ENCODE data around the gene B3GALT4.
A peak's percentile ranks its signal among the peaks of the same experiment; 100 is the strongest.

Gene B3GALT4

DNA sequence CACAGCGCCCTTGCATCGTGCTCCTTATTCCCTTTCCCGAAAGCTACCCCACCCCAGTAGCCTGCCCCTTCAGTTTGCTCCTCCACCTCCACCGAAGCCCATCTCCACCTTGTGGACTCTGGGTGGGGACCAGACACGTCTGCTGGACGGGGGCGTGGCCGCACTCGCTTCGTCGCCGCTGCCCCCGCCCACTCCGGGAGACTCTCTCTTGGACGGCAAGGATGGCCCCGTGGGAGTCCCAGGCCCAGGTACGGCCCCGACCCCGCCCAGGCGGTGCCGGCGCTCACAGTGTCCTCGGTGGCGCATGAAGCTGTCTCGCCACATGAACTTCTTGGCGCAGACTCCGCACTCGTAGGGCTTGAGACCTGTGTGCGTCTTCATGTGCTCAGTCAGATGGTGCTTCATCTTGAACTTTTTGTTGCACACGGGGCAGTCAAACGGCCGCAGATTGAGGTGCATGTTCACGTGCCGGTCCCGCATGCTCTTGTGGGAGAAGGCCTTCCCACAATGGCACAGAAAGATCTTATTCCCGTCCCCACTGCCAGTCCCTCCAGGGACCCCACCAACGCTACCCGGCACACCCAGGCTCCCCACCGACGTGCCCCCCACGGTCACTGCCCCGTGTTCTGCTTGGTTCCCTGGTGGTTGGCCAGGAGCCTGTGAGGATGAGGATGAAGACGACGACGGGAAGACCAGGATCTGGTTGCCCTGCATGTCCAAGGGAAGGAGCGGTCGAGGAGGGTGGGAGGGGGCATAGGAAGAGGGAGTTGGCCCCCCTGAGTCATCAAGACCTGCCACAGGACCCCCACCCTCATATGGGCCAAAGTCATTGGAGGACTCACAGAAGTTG lies 38.2 kb downstream of the B3GALT4 start:
- Histone ChIP-seq H3K36me3 (ENCODE audit: control insufficient read depth, low read length) (peaks cover 59% of the 10 kb centered on the region), H3K4me2 (ENCODE audit: low read length) (peak overlapping the region; percentile 91), H3K79me2 (ENCODE audit: control insufficient read depth, low read length) (peaks cover 63% of the 10 kb centered on the region), H3K4me3 (ENCODE audit: low read length) (peak overlapping the region; percentile 95), H3F3A (ENCODE audit: control insufficient read depth, insufficient read depth) (peaks cover 25% of the 10 kb centered on the region), H3K27ac (ENCODE audit: low read depth, low read length) (peak overlapping the region; percentile 93), H3K27me3 (ENCODE audit: control insufficient read depth, low read length) (no peaks in the 10 kb centered on the region), H3K4me1 (ENCODE audit: control insufficient read depth, low read length) (peaks cover 51% of the 10 kb centered on the region), H4K20me1 (ENCODE audit: control insufficient read depth, insufficient read depth, low read depth, low read length) (peaks cover 6% of the 10 kb centered on the region; the same call in 1 of the 2 replicates), H3K9me3 (ENCODE audit: control insufficient read depth, insufficient read depth, low read length) (no peaks in the 10 kb centered on the region), H3K9me2 (replicated peaks; ENCODE audit: control insufficient read depth, low read length) (no peaks in the 10 kb centered on the region)
- TF ChIP-seq, protein P1, sequence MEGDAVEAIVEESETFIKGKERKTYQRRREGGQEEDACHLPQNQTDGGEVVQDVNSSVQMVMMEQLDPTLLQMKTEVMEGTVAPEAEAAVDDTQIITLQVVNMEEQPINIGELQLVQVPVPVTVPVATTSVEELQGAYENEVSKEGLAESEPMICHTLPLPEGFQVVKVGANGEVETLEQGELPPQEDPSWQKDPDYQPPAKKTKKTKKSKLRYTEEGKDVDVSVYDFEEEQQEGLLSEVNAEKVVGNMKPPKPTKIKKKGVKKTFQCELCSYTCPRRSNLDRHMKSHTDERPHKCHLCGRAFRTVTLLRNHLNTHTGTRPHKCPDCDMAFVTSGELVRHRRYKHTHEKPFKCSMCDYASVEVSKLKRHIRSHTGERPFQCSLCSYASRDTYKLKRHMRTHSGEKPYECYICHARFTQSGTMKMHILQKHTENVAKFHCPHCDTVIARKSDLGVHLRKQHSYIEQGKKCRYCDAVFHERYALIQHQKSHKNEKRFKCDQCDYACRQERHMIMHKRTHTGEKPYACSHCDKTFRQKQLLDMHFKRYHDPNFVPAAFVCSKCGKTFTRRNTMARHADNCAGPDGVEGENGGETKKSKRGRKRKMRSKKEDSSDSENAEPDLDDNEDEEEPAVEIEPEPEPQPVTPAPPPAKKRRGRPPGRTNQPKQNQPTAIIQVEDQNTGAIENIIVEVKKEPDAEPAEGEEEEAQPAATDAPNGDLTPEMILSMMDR (IDR thresholded peaks at IDR 0.05; ENCODE audit: low read depth, low read length, poor library complexity, severe bottlenecking), result no peak
- TF ChIP-seq EZH2phosphoT487 (IDR thresholded peaks at IDR 0.05; ENCODE audit: borderline replicate concordance, low read length), result no peak

DNA sequence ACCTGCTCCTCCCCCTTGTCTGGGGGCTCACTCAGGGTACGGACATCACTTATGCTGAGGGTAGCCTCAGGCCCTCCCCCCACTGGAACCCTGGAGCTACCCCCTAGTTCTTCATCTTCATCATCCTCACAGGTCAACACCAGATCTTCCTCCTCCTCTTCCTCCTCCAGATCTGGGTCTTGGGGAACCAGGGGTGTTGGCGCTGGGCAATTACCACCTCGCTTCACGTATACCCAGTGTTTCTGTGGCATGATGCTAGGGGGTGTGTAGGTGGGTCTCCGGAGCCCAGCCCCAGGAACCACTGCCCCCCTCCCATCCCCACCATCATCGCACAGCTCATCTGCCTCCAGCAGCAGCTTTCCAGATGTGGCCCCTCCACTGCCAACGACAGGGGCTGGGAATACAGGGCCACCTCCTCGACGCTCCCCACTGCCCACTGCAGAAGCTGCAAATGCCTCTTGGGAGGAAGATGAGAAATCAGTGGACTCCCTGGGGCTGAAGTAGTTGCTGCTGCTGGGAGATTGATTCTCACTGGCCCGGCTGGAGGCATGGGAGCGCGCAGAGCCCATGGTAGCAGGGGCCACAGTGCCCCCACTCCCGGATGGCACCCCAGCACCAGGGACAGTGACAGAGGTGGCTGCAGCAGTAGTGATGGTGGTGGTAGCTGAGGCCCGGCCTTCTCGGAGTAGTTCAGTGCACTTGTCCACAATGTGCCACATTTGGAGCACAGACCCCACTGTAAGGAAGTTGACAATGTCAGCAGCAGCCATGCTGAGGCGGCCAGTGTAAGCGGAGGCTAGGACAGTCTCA lies 39.1 kb downstream of the B3GALT4 start:
- Histone ChIP-seq H3K27me3 (ENCODE audit: control insufficient read depth, low read length) (no peaks in the 10 kb centered on the region), H3K79me2 (ENCODE audit: control insufficient read depth, low read length) (peaks cover 63% of the 10 kb centered on the region), H4K20me1 (ENCODE audit: control insufficient read depth, insufficient read depth, low read depth, low read length) (peaks cover 9% of the 10 kb centered on the region; the same call in 1 of the 2 replicates), H3K27ac (ENCODE audit: low read depth, low read length) (no peak overlapping the region), H3F3A (ENCODE audit: control insufficient read depth, insufficient read depth) (peaks cover 29% of the 10 kb centered on the region), H3K4me2 (ENCODE audit: low read length) (no peak overlapping the region), H3K9me3 (ENCODE audit: control insufficient read depth, insufficient read depth, low read length) (no peaks in the 10 kb centered on the region), H3K4me1 (ENCODE audit: control insufficient read depth, low read length) (peaks cover 60% of the 10 kb centered on the region), H3K36me3 (ENCODE audit: control insufficient read depth, low read length) (peaks cover 64% of the 10 kb centered on the region), H3K4me3 (ENCODE audit: low read length) (no peak overlapping the region), H3K9me2 (replicated peaks; ENCODE audit: control insufficient read depth, low read length) (no peaks in the 10 kb centered on the region)
- TF ChIP-seq, protein P1 (IDR thresholded peaks at IDR 0.05; ENCODE audit: low read depth, low read length, poor library complexity, severe bottlenecking), result no peak
- no peak for TF ChIP-seq EZH2phosphoT487 (IDR thresholded peaks at IDR 0.05; ENCODE audit: borderline replicate concordance, low read length)

DNA sequence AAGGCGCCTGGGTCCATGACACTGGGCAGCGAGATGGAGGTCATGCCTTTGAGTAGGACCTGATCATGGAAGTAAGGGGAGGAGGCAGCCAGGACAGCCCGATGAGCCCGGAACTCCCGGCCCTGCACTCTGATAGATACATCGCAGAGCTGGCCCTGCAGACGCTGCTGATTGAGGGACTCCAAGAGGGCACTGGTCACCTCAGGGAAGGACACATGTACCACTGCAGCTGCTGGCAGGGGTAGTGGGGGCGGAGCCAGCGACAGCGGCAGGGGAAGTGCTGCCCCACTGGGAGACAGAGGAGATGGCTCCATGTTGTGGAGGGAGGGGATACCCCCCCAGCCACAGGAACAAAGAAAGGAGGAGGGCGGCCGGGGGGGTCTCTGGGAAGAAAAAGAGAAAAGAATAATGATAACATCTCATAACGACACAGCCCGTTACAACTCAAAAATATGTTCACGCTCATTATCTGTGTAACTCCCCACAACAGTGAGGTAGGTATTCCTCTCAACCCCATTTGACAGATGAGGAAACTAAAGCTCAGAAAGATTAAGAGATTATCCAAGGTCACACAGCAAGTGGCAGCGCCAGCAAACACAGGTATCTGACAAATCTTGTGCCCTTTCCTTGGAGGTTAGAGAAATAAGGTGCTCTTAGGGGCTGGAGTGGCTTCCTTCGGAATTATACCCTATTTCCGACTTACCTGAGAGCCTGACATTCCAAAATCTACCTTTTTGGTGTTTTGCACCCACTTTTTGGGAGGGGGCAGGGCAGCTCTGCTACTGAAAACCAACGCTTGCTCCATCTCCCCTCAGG lies 39.9 kb downstream of the B3GALT4 start:
- peaks cover 68% of the 10 kb centered on the region for H3K36me3 ChIP-seq (ENCODE audit: control insufficient read depth, low read length)
- peaks cover 11% of the 10 kb centered on the region; the same call in 1 of the 2 replicates for H4K20me1 ChIP-seq (ENCODE audit: control insufficient read depth, insufficient read depth, low read depth, low read length)
- peak overlapping the region; percentile 51 for H3K4me2 ChIP-seq (ENCODE audit: low read length)
- no peaks in the 10 kb centered on the region for H3K27me3 ChIP-seq (ENCODE audit: control insufficient read depth, low read length)
- no peak overlapping the region for H3K27ac ChIP-seq (ENCODE audit: low read depth, low read length)
- H3K79me2 ChIP-seq (ENCODE audit: control insufficient read depth, low read length), result peaks cover 63% of the 10 kb centered on the region
- H3K9me2 ChIP-seq (replicated peaks; ENCODE audit: control insufficient read depth, low read length), result no peaks in the 10 kb centered on the region
- no peak for TF ChIP-seq EZH2phosphoT487 (IDR thresholded peaks at IDR 0.05; ENCODE audit: borderline replicate concordance, low read length)
- TF ChIP-seq, protein P1 (IDR thresholded peaks at IDR 0.05; ENCODE audit: low read depth, low read length, poor library complexity, severe bottlenecking), result no peak
- H3K9me3 ChIP-seq (ENCODE audit: control insufficient read depth, insufficient read depth, low read length), result no peaks in the 10 kb centered on the region
- peaks cover 65% of the 10 kb centered on the region for H3K4me1 ChIP-seq (ENCODE audit: control insufficient read depth, low read length)
- H3K4me3 ChIP-seq (ENCODE audit: low read length), result peak overlapping the region; percentile 68
- H3F3A ChIP-seq (ENCODE audit: control insufficient read depth, insufficient read depth), result peaks cover 29% of the 10 kb centered on the region
